ENCODE results near the gene NET1.

DNA sequence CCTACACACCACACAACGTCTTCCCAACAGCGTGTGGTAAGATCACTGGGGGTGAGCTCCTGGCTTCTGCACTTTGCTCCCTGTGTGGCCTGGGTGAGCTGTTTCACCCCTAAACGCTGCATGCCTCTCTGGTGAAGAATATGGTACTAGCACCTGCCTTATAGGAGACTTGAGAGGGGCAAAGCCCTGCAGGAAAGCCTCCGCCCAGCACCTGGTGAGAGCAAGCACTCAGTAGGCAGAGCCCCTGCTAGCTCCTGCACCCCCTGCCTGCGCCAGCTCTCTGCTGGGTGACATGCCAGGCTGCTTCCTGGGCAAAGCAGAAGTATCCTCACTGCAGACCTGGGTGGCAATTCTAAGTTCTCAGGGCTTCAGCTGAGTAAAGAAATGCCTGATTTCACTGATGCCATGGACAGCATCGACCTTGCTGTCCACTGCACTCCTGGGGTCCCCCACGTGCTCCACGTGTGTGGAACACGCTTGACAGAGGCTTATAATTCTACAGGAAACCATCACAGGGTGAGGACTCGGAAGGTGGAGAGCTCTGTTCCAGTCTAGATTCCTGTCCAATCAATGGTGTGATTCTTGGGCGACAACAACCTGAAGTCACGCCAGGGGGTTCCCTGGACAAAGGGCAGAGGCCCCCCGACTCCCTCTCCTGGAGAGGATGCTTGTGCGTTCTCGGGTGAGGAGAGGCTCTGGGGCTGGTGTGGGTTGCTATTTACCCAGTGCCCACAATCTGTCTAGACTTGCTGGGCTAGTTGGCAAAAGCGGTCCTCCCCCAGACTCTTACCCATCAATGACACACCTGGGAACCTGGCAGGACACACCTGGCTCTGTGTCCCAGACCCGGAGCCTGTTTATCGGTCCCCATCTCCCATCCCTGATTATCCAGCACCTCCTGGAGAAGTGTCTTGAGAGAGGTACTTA lies 92.1 kb downstream of the NET1 start:
- TF ChIP-seq CTCF (IDR thresholded peaks at IDR 0.05 in 8 of 11, conservative IDR thresholded peaks at IDR 0.05 in 3 of 11) (no peak), POLR2A (IDR thresholded peaks at IDR 0.05) (no peak), POLR2AphosphoS5 (IDR thresholded peaks at IDR 0.05) (no peak)
